Liver (tissue), 9 donors: ENCODE measurements around the gene SMIM29. TPM values are rescaled to one million over a fixed set of nuclear protein-coding genes. Genes with fewer than 3 reads are reported as not detected.
"Not testable (repeated sequence)": the region's sequence is repeated elsewhere in the genome, so short reads cannot be mapped to it uniquely, and the experiment has no call there.

ENCODE experiments used
- DNase-seq: peaks from one replicate; pipeline ENCODE4 v3.0.0-alpha.2; 2017; ENCODE audit warnings: low spot score
- H3K27ac ChIP-seq, 2 donors: one replicate each; pipeline ENCODE4 v1.7.0; 2013; ENCODE audit warnings: inconsistent platforms in 2 of 2, low read length in 2 of 2, control low read depth in 1 of 2, low read depth in 1 of 2, mild to moderate bottlenecking in 1 of 2
- H3K27me3 ChIP-seq, 4 donors: one replicate each; pipeline versions ENCODE4 v1.6.1 to v1.7.0; 2013; ENCODE audit warnings: low read length in 3 of 4, inconsistent platforms in 1 of 4, mild to moderate bottlenecking in 1 of 4, moderate library complexity in 1 of 4; ENCODE audit not compliant: control insufficient read depth in 4 of 4, insufficient read depth in 4 of 4
- H3K36me3 ChIP-seq, 4 donors: one replicate each; pipeline versions ENCODE4 v1.6.1 to v1.7.0; 2013; ENCODE audit warnings: low read length in 3 of 4, mild to moderate bottlenecking in 3 of 4, low read depth in 1 of 4, moderate library complexity in 1 of 4; ENCODE audit not compliant: control insufficient read depth in 4 of 4, insufficient read depth in 3 of 4
- H3K4me1 ChIP-seq, 4 donors: one replicate each; pipeline versions ENCODE4 v1.6.1 to v1.7.0; 2013; ENCODE audit warnings: low read length in 3 of 4, mild to moderate bottlenecking in 3 of 4, moderate library complexity in 1 of 4; ENCODE audit not compliant: control insufficient read depth in 4 of 4, insufficient read depth in 4 of 4
- H3K4me3 ChIP-seq, 3 donors: one replicate each; pipeline versions ENCODE4 v1.6.1 to v1.7.0; 2013; ENCODE audit warnings: low read length in 3 of 3, control low read depth in 1 of 3, low read depth in 1 of 3, mild to moderate bottlenecking in 1 of 3
- H3K9ac ChIP-seq, 2 donors: one replicate each; pipeline ENCODE4 v1.7.0; 2013; ENCODE audit warnings: low read length in 2 of 2, mild to moderate bottlenecking in 2 of 2, moderate library complexity in 2 of 2, control low read depth in 1 of 2, low read depth in 1 of 2
- H3K9me3 ChIP-seq, 4 donors: one replicate each; pipeline versions ENCODE4 v1.6.1 to v1.7.0; 2013; ENCODE audit warnings: low read length in 3 of 4; ENCODE audit not compliant: control insufficient read depth in 4 of 4
- ATF3 ChIP-seq: IDR thresholded peaks from 2 replicates; pipeline ENCODE4 v1.6.1; 2016; ENCODE audit warnings: antibody characterized with exemption
- EGR1 ChIP-seq, 2 donors: IDR thresholded peaks; 2 replicates each; pipeline ENCODE4 v1.6.1; 2016 to 2018; ENCODE audit warnings: antibody characterized with exemption in 2 of 2, low read depth in 2 of 2
- FOXA1 ChIP-seq: IDR thresholded peaks from 2 replicates; pipeline ENCODE4 v1.6.1; 2016; ENCODE audit warnings: antibody characterized with exemption
- FOXA2 ChIP-seq: IDR thresholded peaks from 2 replicates; pipeline ENCODE4 v1.6.1; 2016; ENCODE audit warnings: antibody characterized with exemption
- GABPA ChIP-seq, 2 donors: IDR thresholded peaks in 1 of 2; conservative IDR thresholded peaks in 1 of 2; 2 replicates each; pipeline ENCODE4 v1.6.1; 2016; ENCODE audit warnings: antibody characterized with exemption in 2 of 2, mild to moderate bottlenecking in 1 of 2, moderate library complexity in 1 of 2
- HNF4G ChIP-seq: IDR thresholded peaks from 2 replicates; pipeline ENCODE4 v1.6.1; 2016; ENCODE audit warnings: antibody characterized with exemption
- NR2F2 ChIP-seq: IDR thresholded peaks from 2 replicates; pipeline ENCODE4 v1.6.1; 2016; ENCODE audit warnings: antibody characterized with exemption
- RAD21 ChIP-seq, 2 donors: IDR thresholded peaks; 2 replicates each; pipeline ENCODE4 v1.6.1; 2016; ENCODE audit warnings: antibody characterized with exemption in 2 of 2, mild to moderate bottlenecking in 2 of 2
- REST ChIP-seq: IDR thresholded peaks from 2 replicates; pipeline ENCODE4 v1.6.1; 2016; ENCODE audit warnings: antibody characterized with exemption, mild to moderate bottlenecking
- RXRA ChIP-seq, 2 donors: IDR thresholded peaks; 2 replicates each; pipeline ENCODE4 v1.6.1; 2017 to 2018; ENCODE audit warnings: antibody characterized with exemption in 2 of 2, mild to moderate bottlenecking in 1 of 2
- SP1 ChIP-seq: IDR thresholded peaks from 2 replicates; pipeline ENCODE4 v1.6.1; 2018; ENCODE audit warnings: antibody characterized with exemption, mild to moderate bottlenecking
- TAF1 ChIP-seq: conservative IDR thresholded peaks from 2 replicates; pipeline ENCODE4 v1.6.1; 2016; ENCODE audit warnings: antibody characterized with exemption, mild to moderate bottlenecking
- YY1 ChIP-seq: IDR thresholded peaks from 2 replicates; pipeline ENCODE4 v1.6.1; 2016; ENCODE audit warnings: antibody characterized with exemption, mild to moderate bottlenecking
- WGBS: extraction: QIAGEN DNeasy Blood & Tissue Kit; methylation state at CpG from one replicate; pipeline ENCODE4 v1.1.7; 2013; 5-methylcytosine and 5-hydroxymethylcytosine counted together
- polyA plus RNA-seq, 2 donors: library from polyadenylated mRNA; stranded (reverse) in 1 of 2; unstranded in 1 of 2; fragments of 200-250 nt in 1 of 2; fragments of >200 nt in 1 of 2; fragmentation: Nextera tagmentation in 1 of 2; extraction: Ambion mirVana in 1 of 2; gene quantifications; one replicate each; pipeline versions ENCODE4 v1.2.1 to v1.2.3, GENCODE V29; 2013 to 2015
- total RNA-seq, 2 donors: library from RNA; depleted of rRNA; stranded (reverse); fragments of >200 nt; gene quantifications; one replicate each; pipeline ENCODE4 v1.2.3, GENCODE V29; 2014
- TF ChIP-seq, protein P1 (sequence below): IDR thresholded peaks from 2 replicates; pipeline ENCODE4 v1.6.1; 2016; ENCODE audit warnings: antibody characterized with exemption
- TF ChIP-seq, protein P2 (sequence below): fragments of 150-350 bp; IDR thresholded peaks from 2 replicates; pipeline ENCODE4 v1.5.1; 2017; ENCODE audit warnings: improper control_type of control experiment, low read depth, low read length; ENCODE audit not compliant: missing input control
- TF ChIP-seq, protein P3 (sequence below): IDR thresholded peaks from 2 replicates; pipeline ENCODE4 v1.6.1; 2016; ENCODE audit warnings: antibody characterized with exemption
- donor health status: healthy.
- donor health status: healthy.
- donor health status: healthy.
- donor health status: healthy.
- donor health status: healthy.

Gene SMIM29
- total and polyA plus RNA-seq, 4 donors = 2.4 to 11.3 (median 6.7) TPM

GRCh38 chr6:34246249-34246562, 2.6 kb downstream of the SMIM29 start:
- DNase-seq = no peak
- H3K27ac ChIP-seq = no peak overlapping the region
- H3K4me3 ChIP-seq = no peak overlapping the region
- H3K4me1 ChIP-seq = peaks cover 3 to 20% (median 7%) of the 10 kb centered on the region in 4 donors
- TF ChIP-seq YY1 (no peak), RAD21 (IDR thresholded peaks at IDR 0.05) (no peak), REST (no peak), FOXA1 (no peak), NR2F2 (no peak), ATF3 (no peak), RXRA (IDR thresholded peaks at IDR 0.05) (no peak), GABPA (IDR thresholded peaks at IDR 0.05 in 1 of 2, conservative IDR thresholded peaks at IDR 0.05 in 1 of 2) (no peak), EGR1 (IDR thresholded peaks at IDR 0.05; ENCODE audit: low read depth in 2 of 2) (no peak), HNF4G (no peak), FOXA2 (no peak), TAF1 (no peak), SP1 (no peak)
- TF ChIP-seq, protein P1, sequence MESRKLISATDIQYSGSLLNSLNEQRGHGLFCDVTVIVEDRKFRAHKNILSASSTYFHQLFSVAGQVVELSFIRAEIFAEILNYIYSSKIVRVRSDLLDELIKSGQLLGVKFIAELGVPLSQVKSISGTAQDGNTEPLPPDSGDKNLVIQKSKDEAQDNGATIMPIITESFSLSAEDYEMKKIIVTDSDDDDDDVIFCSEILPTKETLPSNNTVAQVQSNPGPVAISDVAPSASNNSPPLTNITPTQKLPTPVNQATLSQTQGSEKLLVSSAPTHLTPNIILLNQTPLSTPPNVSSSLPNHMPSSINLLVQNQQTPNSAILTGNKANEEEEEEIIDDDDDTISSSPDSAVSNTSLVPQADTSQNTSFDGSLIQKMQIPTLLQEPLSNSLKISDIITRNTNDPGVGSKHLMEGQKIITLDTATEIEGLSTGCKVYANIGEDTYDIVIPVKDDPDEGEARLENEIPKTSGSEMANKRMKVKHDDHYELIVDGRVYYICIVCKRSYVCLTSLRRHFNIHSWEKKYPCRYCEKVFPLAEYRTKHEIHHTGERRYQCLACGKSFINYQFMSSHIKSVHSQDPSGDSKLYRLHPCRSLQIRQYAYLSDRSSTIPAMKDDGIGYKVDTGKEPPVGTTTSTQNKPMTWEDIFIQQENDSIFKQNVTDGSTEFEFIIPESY = no peak
- TF ChIP-seq, protein P2, sequence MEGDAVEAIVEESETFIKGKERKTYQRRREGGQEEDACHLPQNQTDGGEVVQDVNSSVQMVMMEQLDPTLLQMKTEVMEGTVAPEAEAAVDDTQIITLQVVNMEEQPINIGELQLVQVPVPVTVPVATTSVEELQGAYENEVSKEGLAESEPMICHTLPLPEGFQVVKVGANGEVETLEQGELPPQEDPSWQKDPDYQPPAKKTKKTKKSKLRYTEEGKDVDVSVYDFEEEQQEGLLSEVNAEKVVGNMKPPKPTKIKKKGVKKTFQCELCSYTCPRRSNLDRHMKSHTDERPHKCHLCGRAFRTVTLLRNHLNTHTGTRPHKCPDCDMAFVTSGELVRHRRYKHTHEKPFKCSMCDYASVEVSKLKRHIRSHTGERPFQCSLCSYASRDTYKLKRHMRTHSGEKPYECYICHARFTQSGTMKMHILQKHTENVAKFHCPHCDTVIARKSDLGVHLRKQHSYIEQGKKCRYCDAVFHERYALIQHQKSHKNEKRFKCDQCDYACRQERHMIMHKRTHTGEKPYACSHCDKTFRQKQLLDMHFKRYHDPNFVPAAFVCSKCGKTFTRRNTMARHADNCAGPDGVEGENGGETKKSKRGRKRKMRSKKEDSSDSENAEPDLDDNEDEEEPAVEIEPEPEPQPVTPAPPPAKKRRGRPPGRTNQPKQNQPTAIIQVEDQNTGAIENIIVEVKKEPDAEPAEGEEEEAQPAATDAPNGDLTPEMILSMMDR = no peak
- TF ChIP-seq, protein P3, sequence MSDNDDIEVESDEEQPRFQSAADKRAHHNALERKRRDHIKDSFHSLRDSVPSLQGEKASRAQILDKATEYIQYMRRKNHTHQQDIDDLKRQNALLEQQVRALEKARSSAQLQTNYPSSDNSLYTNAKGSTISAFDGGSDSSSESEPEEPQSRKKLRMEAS = no peak
- no peak overlapping the region for H3K9ac ChIP-seq
- WGBS = 70% methylated on average over 2 of the region's 2 CpGs
- H3K27me3 ChIP-seq = no peaks in the 10 kb centered on the region
- no peaks in the 10 kb centered on the region for H3K9me3 ChIP-seq
- peaks cover 0 to 13% (median 6%) of the 10 kb centered on the region in 4 donors for H3K36me3 ChIP-seq

DNA sequence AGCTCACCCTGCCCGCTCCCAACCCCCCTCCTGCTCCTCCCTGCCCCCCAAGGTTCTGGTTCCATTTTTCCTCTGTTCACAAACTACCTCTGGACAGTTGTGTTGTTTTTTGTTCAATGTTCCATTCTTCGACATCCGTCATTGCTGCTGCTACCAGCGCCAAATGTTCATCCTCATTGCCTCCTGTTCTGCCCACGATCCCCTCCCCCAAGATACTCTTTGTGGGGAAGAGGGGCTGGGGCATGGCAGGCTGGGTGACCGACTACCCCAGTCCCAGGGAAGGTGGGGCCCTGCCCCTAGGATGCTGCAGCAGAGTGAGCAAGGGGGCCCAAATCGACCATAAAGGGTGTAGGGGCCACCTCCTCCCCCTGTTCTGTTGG, 3.1 kb downstream of the SMIM29 start:
- DNase-seq, H3K9ac ChIP-seq, H3K27ac ChIP-seq, H3K4me3 ChIP-seq, H3K27me3 ChIP-seq, H3K9me3 ChIP-seq: not testable (repeated sequence)
- WGBS = 87% methylated on average over 7 of the region's 7 CpGs
- H3K4me1 ChIP-seq = peaks cover 3 to 20% (median 7%) of the 10 kb centered on the region in 4 donors
- peaks cover 0 to 17% (median 6%) of the 10 kb centered on the region in 4 donors for H3K36me3 ChIP-seq

DNA sequence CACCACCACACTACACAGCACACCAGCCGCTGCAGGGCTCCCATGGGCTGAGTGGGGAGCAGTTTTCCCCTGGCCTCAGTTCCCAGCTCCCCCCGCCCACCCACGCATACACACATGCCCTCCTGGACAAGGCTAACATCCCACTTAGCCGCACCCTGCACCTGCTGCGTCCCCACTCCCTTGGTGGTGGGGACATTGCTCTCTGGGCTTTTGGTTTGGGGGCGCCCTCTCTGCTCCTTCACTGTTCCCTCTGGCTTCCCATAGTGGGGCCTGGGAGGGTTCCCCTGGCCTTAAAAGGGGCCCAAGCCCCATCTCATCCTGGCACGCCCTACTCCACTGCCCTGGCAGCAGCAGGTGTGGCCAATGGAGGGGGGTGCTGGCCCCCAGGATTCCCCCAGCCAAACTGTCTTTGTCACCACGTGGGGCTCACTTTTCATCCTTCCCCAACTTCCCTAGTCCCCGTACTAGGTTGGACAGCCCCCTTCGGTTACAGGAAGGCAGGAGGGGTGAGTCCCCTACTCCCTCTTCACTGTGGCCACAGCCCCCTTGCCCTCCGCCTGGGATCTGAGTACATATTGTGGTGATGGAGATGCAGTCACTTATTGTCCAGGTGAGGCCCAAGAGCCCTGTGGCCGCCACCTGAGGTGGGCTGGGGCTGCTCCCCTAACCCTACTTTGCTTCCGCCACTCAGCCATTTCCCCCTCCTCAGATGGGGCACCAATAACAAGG, 3.6 kb downstream of the SMIM29 start:
- DNase-seq, H3K27me3 ChIP-seq, H3K4me3 ChIP-seq, H3K9me3 ChIP-seq, H3K9ac ChIP-seq, H3K27ac ChIP-seq: not testable (repeated sequence)
- peaks cover 3 to 19% (median 7%) of the 10 kb centered on the region in 4 donors for H3K4me1 ChIP-seq
- H3K36me3 ChIP-seq = peaks cover 0 to 17% (median 6%) of the 10 kb centered on the region in 4 donors
- WGBS = 88% methylated on average over 13 of the region's 13 CpGs
